ENCODE measurements around the gene TBK1. TPM values are rescaled to one million over a fixed set of nuclear protein-coding genes. Genes with fewer than 3 reads are reported as not detected.

TBK1 gene
- total and polyA plus RNA-seq, 10 of the 15 experiments (the other 5 are each of a cell fraction or from before 2014, with no cell fraction given), result 13.4 to 49.3 (median 37.7) TPM

- TF ChIP-seq EP300 (IDR thresholded peaks at IDR 0.05; ENCODE audit: borderline replicate concordance in 1 of 2, control insufficient read depth in 1 of 2, low read depth in 2 of 2, low read length in 2 of 2), result no peak
These were observed 4.2 kb downstream of the TBK1 start (continued) for GRCh38 chr12:64456119-64456518.

- RAD21 ChIA-PET (ENCODE audit: unreplicated experiment), result interaction anchor here (0.7 to 1.0 kb wide), 4 partner anchors 10 to 137 kb away, joined by 3 to 4 read pairs (median 3); no protein-coding TSS in a partner anchor
- FAIRE-seq (no peak), ATAC-seq (peak; percentile 6; the same call in 1 of the 3 replicates), DNase-seq (ENCODE audit: low read depth, low spot score) (no peak)
- CTCF ChIA-PET, result interaction anchor here (0.6 to 1.0 kb wide), 3 partner anchors 11 to 437 kb away, joined by 3 to 4 read pairs (median 4); no protein-coding TSS in a partner anchor
- no peaks in the 10 kb centered on the region for H4K20me1 ChIP-seq (ENCODE audit: control insufficient read depth, insufficient read depth)
- H3K27me3 ChIP-seq (replicated peaks in 1 of 2; ENCODE audit: control insufficient read depth in 2 of 2, insufficient read depth in 2 of 2, low read length in 1 of 2), result no peaks in the 10 kb centered on the region
- no peaks in the 10 kb centered on the region for H3K9me3 ChIP-seq (replicated peaks; ENCODE audit: control insufficient read depth, insufficient read depth, low read length)
- H3K27ac ChIP-seq (ENCODE audit: control insufficient read depth, insufficient read depth), result no peak overlapping the region
- WGBS (ENCODE audit: insufficient coverage, insufficient replicate concordance, low lambda C conversion rate, missing lambda C conversion rate), result 38% methylated on average over 6 of the region's 6 CpGs
- no TSS peak for BruUV-seq (replicated peaks)
- H3K9ac ChIP-seq (ENCODE audit: control insufficient read depth, insufficient read depth, low read length), result no peak overlapping the region
- POLR2A ChIA-PET, result interaction anchor here (0.7 to 1.1 kb wide), 6 partner anchors 15 to 1892 kb away, joined by 4 to 7 read pairs (median 6); partner anchors contain the start of gene LEMD3
- SMC1A ChIA-PET (ENCODE audit: uncharacterized antibody, unreplicated experiment), result interaction anchor here (0.7 to 1.3 kb wide), 2 partner anchors 13 to 20 kb away, joined by 3 to 5 read pairs; no protein-coding TSS in a partner anchor
- no peak overlapping the region for H2AFZ ChIP-seq (ENCODE audit: control insufficient read depth, low read depth, low read length)
- H3K4me2 ChIP-seq (ENCODE audit: control insufficient read depth, insufficient read depth), result peak overlapping the region; percentile 63
- peaks cover 13% of the 10 kb centered on the region for H3K4me1 ChIP-seq (ENCODE audit: control insufficient read depth, insufficient read depth, low read length)
- no peak for TF ChIP-seq RBBP5 (conservative IDR thresholded peaks at IDR 0.05)
- TF ChIP-seq IKZF2 (IDR thresholded peaks at IDR 0.05), result 0 out of 4 replicates have a peak, but pooled peaks have one; percentile 9 to 16
- no peak for TF ChIP-seq CUX1 (IDR thresholded peaks at IDR 0.05; ENCODE audit: insufficient replicate concordance, low read depth, low read length)
- intact Hi-C loops (cut with micrococcal nuclease; ENCODE audit: unreplicated experiment), result no loop called here
- in situ Hi-C loops (cut with MboI), result no loop called here
- H3K79me2 ChIP-seq (ENCODE audit: control insufficient read depth, insufficient read depth, low read length), result peaks cover 80% of the 10 kb centered on the region
- H3K4me3 ChIP-seq, result peak overlapping the region; percentile 7; the same call in 1 of the 2 replicates
- peaks cover 2 to 9% of the 10 kb centered on the region in 2 experiments; a peak in 3 of 4 replicates for H3K36me3 ChIP-seq (ENCODE audit: control insufficient read depth in 2 of 2, insufficient read depth in 2 of 2, low read length in 1 of 2)
These were observed 5.1 kb downstream of the TBK1 start for GRCh38 chr12:64457032-64457431.

Data from GM12878 (cell line).